Germinal center (tissue), 1 donor: ENCODE measurements around the gene NEDD9.

Experiments
- DNase-seq: peaks from one replicate; pipeline ENCODE4 v3.0.0; 2012; ENCODE audit warnings: mixed read lengths, low spot score

NEDD9 gene

GRCh38 chr6:11201015-11201414 is 31.5 kb downstream of the NEDD9 start:
- DNase-seq = no peak

- no peak for DNase-seq
These were observed 32.1 kb downstream of the NEDD9 start for GRCh38 chr6:11200356-11200755.

GRCh38 chr6:11198663-11199603 is 33.5 kb downstream of the NEDD9 start:
- no peak for DNase-seq

GRCh38 chr6:11197850-11198249 is 34.6 kb downstream of the NEDD9 start:
- no peak for DNase-seq

- DNase-seq = no peak
These were observed 35.3 kb downstream of the NEDD9 start for GRCh38 chr6:11197175-11197536.

GRCh38 chr6:11196511-11197174 is 35.8 kb downstream of the NEDD9 start:
- DNase-seq = no peak

- DNase-seq = no peak
These were observed 37.9 kb downstream of the NEDD9 start for GRCh38 chr6:11194356-11195218.

- no peak for DNase-seq
These were observed 39.0 kb downstream of the NEDD9 start for GRCh38 chr6:11193434-11193833.

- DNase-seq = no peak
These were observed 40.3 kb downstream of the NEDD9 start for GRCh38 chr6:11192167-11192566.

- DNase-seq = no peak
These were observed 41.7 kb downstream of the NEDD9 start for GRCh38 chr6:11190625-11191245.

GRCh38 chr6:11189865-11190624 is 42.4 kb downstream of the NEDD9 start:
- no peak for DNase-seq

GRCh38 chr6:11188161-11188915 is 44.1 kb downstream of the NEDD9 start:
- DNase-seq = no peak

GRCh38 chr6:11187301-11187700 is 45.2 kb downstream of the NEDD9 start:
- DNase-seq = no peak

GRCh38 chr6:11185204-11185842 is 47.1 kb downstream of the NEDD9 start:
- DNase-seq = no peak

GRCh38 chr6:11183761-11184362 is 48.6 kb downstream of the NEDD9 start:
- no peak for DNase-seq

GRCh38 chr6:11181478-11182136 is 50.9 kb downstream of the NEDD9 start:
- no peak for DNase-seq

- DNase-seq = no peak
These were observed 52.9 kb downstream of the NEDD9 start for GRCh38 chr6:11179419-11180202.

GRCh38 chr6:11179088-11179418 is 53.4 kb downstream of the NEDD9 start:
- no peak for DNase-seq
